ENCODE results near the gene FAM3C.

The FAM3C gene

GRCh38 chr7:121360564-121360963 is 35.5 kb downstream of the FAM3C start:
- in situ Hi-C loops (cut with HindIII; ENCODE audit: low sequenced_read_pairs), result loop anchor here (25.0 kb wide), 1 partner anchor 202 kb away; no protein-coding TSS in a partner anchor
- H3K4me3 ChIP-seq (ENCODE audit: low read depth, low read length), result no peak overlapping the region
- no peak for TF ChIP-seq CTCF (IDR thresholded peaks at IDR 0.05; ENCODE audit: low read depth, low read length, missing control alignments)
- no peak for DNase-seq (ENCODE audit: low read depth)

GRCh38 chr7:121355574-121355973 is 40.5 kb downstream of the FAM3C start:
- in situ Hi-C loops (cut with HindIII; ENCODE audit: low sequenced_read_pairs), result loop anchor here (25.0 kb wide), 1 partner anchor 207 kb away; no protein-coding TSS in a partner anchor

GRCh38 chr7:121352323-121352722 is 43.8 kb downstream of the FAM3C start:
- no peak for TF ChIP-seq CTCF (IDR thresholded peaks at IDR 0.05; ENCODE audit: low read depth, low read length, missing control alignments)
- in situ Hi-C loops (cut with HindIII; ENCODE audit: low sequenced_read_pairs), result loop anchor here (25.0 kb wide), 1 partner anchor 210 kb away; no protein-coding TSS in a partner anchor
- H3K4me3 ChIP-seq (ENCODE audit: low read depth, low read length), result no peak overlapping the region
- DNase-seq (ENCODE audit: low read depth), result no peak

More at GRCh38 chr7:121355574-121355973, 40.5 kb downstream of the FAM3C start:
- no peak overlapping the region for H3K4me3 ChIP-seq (ENCODE audit: low read depth, low read length)
- no peak for TF ChIP-seq CTCF (IDR thresholded peaks at IDR 0.05; ENCODE audit: low read depth, low read length, missing control alignments)
- DNase-seq (ENCODE audit: low read depth), result no peak

- H3K4me3 ChIP-seq (ENCODE audit: low read depth, low read length), result no peak overlapping the region
- no peak for TF ChIP-seq CTCF (IDR thresholded peaks at IDR 0.05; ENCODE audit: low read depth, low read length, missing control alignments)
- no peak for DNase-seq (ENCODE audit: low read depth)
- in situ Hi-C loops (cut with HindIII; ENCODE audit: low sequenced_read_pairs), result loop anchor here (25.0 kb wide), 1 partner anchor 211 kb away; no protein-coding TSS in a partner anchor
Observed at GRCh38 chr7:121351682-121352081, 44.4 kb downstream of the FAM3C start.

GRCh38 chr7:121344497-121344896 is 51.6 kb downstream of the FAM3C start:
- DNase-seq (ENCODE audit: low read depth), result no peak
- TF ChIP-seq CTCF (IDR thresholded peaks at IDR 0.05; ENCODE audit: low read depth, low read length, missing control alignments), result no peak
- no peak overlapping the region for H3K4me3 ChIP-seq (ENCODE audit: low read depth, low read length)
- in situ Hi-C loops (cut with HindIII; ENCODE audit: low sequenced_read_pairs), result no loop called here

GRCh38 chr7:121344093-121344492 is 52.0 kb downstream of the FAM3C start:
- TF ChIP-seq CTCF (IDR thresholded peaks at IDR 0.05; ENCODE audit: low read depth, low read length, missing control alignments), result no peak
- H3K4me3 ChIP-seq (ENCODE audit: low read depth, low read length), result no peak overlapping the region
- no peak for DNase-seq (ENCODE audit: low read depth)
- in situ Hi-C loops (cut with HindIII; ENCODE audit: low sequenced_read_pairs), result no loop called here
